Neural crest cell (in vitro differentiated cells): ENCODE measurements around the gene PRKG2. TPM values are rescaled to one million over a fixed set of nuclear protein-coding genes. Genes with fewer than 3 reads are reported as not detected.

Experiments used
- DNase-seq: peaks from one replicate; pipeline ENCODE4 v3.0.0; 2021; ENCODE audit warnings: low read depth, mixed read lengths, low spot score
- H3K27ac Mint-ChIP-seq: one replicate; pipeline ENCODE4 v1.8.0; 2021; ENCODE audit warnings: mild to moderate bottlenecking, mixed read lengths; ENCODE audit not compliant: unreplicated experiment
- H3K27me3 Mint-ChIP-seq: 2 replicates; pipeline ENCODE4 v1.8.0; 2021; ENCODE audit warnings: low read depth, mild to moderate bottlenecking, mixed read lengths
- H3K36me3 Mint-ChIP-seq: 2 replicates; pipeline ENCODE4 v1.8.0; 2021; ENCODE audit warnings: low read depth, mild to moderate bottlenecking, mixed read lengths
- H3K4me1 Mint-ChIP-seq: 2 replicates; pipeline ENCODE4 v1.8.0; 2021; ENCODE audit warnings: mixed read lengths
- H3K4me3 Mint-ChIP-seq: one replicate; pipeline ENCODE4 v1.8.0; 2021; ENCODE audit warnings: mild to moderate bottlenecking, mixed read lengths
- H3K9me3 Mint-ChIP-seq: 2 replicates; pipeline ENCODE4 v1.8.0; 2021; ENCODE audit warnings: mixed read lengths
- total RNA-seq: library from RNA; stranded (reverse); gene quantifications from 2 replicates; pipeline ENCODE4 v1.2.1, GENCODE V29; 2021
- TF ChIP-seq, protein P1 (sequence below): fragments of 200-600 bp; sonication (generic); conservative IDR thresholded peaks from 2 replicates; pipeline ENCODE4 v1.5.0; 2021; ENCODE audit warnings: antibody characterized with exemption, mild to moderate bottlenecking

PRKG2 gene
- total RNA-seq, 1 donor from 2014 or later: 0.77 TPM

DNA sequence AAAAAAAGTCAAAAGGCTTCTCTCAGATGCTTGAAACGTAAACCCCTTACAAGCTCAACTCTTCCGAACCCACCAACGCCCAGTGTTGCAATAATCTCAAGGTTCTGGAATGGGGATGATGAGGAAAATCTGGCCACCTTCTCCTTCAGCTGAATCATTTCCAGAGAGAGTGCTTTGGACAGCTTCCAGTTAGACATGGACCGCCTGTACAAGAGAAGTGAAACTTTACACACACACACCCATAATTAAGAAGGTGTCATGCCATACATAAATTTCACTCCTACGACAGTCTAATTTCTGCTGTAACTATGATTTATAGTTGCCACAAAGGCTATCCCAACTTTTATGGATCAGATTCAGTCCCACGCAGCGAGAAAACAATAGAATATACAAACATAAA lies 72.3 kb downstream of the PRKG2 start:
- Mint-ChIP-seq H3K27ac (no peak overlapping the region), H3K4me3 (no peak overlapping the region), H3K4me1 (no peaks in the 10 kb centered on the region), H3K9me3 (no peaks in the 10 kb centered on the region), H3K36me3 (no peaks in the 10 kb centered on the region), H3K27me3 (no peaks in the 10 kb centered on the region)
- no peak for DNase-seq
- TF ChIP-seq, protein P1, sequence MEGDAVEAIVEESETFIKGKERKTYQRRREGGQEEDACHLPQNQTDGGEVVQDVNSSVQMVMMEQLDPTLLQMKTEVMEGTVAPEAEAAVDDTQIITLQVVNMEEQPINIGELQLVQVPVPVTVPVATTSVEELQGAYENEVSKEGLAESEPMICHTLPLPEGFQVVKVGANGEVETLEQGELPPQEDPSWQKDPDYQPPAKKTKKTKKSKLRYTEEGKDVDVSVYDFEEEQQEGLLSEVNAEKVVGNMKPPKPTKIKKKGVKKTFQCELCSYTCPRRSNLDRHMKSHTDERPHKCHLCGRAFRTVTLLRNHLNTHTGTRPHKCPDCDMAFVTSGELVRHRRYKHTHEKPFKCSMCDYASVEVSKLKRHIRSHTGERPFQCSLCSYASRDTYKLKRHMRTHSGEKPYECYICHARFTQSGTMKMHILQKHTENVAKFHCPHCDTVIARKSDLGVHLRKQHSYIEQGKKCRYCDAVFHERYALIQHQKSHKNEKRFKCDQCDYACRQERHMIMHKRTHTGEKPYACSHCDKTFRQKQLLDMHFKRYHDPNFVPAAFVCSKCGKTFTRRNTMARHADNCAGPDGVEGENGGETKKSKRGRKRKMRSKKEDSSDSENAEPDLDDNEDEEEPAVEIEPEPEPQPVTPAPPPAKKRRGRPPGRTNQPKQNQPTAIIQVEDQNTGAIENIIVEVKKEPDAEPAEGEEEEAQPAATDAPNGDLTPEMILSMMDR: no peak

DNA sequence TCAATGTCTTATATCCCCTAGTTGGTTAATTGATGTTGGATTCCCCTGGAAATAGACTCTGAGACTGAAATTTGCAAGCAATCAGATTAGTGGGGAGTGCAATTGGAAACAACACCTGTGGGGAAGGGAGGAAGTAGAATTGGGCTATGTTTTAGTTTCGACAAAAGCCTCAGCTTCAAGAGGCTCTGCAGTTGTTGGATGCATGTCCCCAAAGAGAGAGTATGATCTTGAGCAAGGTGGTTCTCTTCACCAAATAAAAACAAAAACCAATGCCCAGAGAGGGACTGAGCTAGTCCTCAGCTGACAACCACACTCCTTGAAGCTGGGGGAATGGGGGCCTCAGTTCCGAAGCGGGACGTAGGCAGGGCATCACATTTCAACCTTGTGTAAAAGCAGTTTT lies 77.1 kb downstream of the PRKG2 start:
- TF ChIP-seq, protein P1: no peak
- DNase-seq: no peak
- Mint-ChIP-seq H3K27me3 (no peaks in the 10 kb centered on the region), H3K4me1 (no peaks in the 10 kb centered on the region), H3K4me3 (no peak overlapping the region), H3K36me3 (no peaks in the 10 kb centered on the region), H3K9me3 (no peaks in the 10 kb centered on the region), H3K27ac (no peak overlapping the region)

DNA sequence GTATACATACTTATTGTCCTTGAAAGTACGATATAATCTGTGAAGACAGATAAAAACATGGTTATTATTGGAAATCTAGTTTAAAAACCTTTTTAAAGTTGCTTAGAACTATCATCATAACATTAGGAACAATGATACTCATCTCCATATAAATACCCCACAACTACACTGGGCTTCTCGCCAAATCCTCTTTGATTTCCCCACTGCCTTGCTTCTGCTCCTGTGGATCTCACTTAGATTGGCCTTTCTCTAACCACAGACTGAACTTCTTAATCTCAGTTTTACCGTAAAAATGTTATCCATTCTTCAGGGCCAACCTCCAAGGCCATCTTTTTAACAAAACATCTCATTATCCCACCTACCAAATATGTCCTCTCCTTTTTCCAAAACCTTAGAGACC lies 77.6 kb downstream of the PRKG2 start:
- no peaks in the 10 kb centered on the region for H3K27me3 Mint-ChIP-seq
- TF ChIP-seq, protein P1: no peak
- no peak overlapping the region for H3K4me3 Mint-ChIP-seq
- H3K4me1 Mint-ChIP-seq: no peaks in the 10 kb centered on the region
- H3K9me3 Mint-ChIP-seq: no peaks in the 10 kb centered on the region
- H3K27ac Mint-ChIP-seq: no peak overlapping the region
- H3K36me3 Mint-ChIP-seq: no peaks in the 10 kb centered on the region
- DNase-seq: no peak

DNA sequence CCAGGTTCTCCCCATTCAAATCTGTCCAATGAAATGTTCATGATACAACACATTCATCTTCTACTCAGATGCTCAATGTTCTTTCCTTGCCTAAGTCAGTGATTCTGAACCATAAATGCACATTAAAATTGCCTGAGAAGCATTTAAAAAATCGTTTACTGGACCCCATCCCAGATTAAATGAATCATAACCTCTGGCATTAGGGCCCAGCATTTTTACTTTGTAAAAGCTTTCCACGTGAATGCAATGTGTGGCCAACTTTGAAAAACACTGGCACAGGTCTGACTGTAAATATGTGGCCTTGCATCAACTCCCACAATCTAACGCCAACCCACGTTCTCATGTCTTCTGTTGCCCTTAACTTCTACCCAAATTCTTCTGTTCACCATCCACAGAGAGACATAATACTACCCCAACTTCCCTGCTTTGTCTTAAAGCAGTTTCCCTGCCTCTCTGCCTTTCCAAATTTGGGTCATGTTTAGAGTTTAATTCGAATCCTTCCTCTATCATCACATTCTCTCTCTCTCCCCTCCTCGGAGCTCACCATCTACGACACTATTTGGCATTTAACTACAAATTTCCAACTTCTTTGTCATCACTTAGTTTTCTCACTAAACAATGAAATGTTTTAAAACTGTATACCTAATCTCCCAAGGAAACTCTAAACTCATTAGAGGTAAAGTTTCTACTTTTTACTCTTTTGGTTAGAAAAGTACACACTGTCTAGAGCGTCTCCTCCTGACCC lies 78.7 kb downstream of the PRKG2 start:
- no peaks in the 10 kb centered on the region for H3K9me3 Mint-ChIP-seq
- no peak overlapping the region for H3K27ac Mint-ChIP-seq
- no peaks in the 10 kb centered on the region for H3K36me3 Mint-ChIP-seq

DNA sequence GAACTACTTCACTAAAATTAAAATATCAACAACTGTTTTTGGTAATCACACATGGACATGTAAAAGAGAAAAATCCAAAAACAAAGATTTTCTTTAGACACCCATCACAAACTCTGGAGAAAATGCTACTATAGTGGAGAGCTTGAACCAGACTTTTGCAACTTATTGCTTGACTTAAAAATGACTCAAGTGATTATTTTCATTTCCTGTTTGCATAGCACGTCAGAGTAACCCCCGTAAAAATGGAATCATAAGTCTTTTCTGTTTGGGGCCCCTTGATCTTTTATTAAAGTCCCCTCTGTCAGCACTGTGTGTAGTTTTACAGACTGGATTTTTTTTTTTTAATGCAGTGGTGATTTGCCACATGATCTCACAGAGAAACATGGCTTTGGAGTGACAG lies 79.5 kb downstream of the PRKG2 start:
- no peak overlapping the region for H3K4me3 Mint-ChIP-seq
- no peak for DNase-seq
- no peaks in the 10 kb centered on the region for H3K9me3 Mint-ChIP-seq
- H3K27ac Mint-ChIP-seq: no peak overlapping the region
- no peaks in the 10 kb centered on the region for H3K36me3 Mint-ChIP-seq
- no peaks in the 10 kb centered on the region for H3K4me1 Mint-ChIP-seq
- TF ChIP-seq, protein P1: no peak
- no peaks in the 10 kb centered on the region for H3K27me3 Mint-ChIP-seq

More for the DNA sequence above, 78.7 kb downstream of the PRKG2 start:
- Mint-ChIP-seq H3K4me3 (no peak overlapping the region), H3K4me1 (no peaks in the 10 kb centered on the region), H3K27me3 (no peaks in the 10 kb centered on the region)
- no peak for DNase-seq
- TF ChIP-seq, protein P1: no peak
